Type B pancreatic cell (in vitro differentiated cells): Measurements from ENCODE around the gene AFF3. TPM values are rescaled to one million over a fixed set of nuclear protein-coding genes. Genes with fewer than 3 reads are reported as not detected.

ENCODE experiments used
- DNase-seq: peaks from one replicate; pipeline ENCODE4 v3.0.0; 2021; ENCODE audit warnings: mixed read lengths; ENCODE audit not compliant: unreplicated experiment; ENCODE audit errors: extremely low spot score
- H3K27ac Mint-ChIP-seq: 2 replicates; pipeline ENCODE4 v1.8.0; 2021; ENCODE audit warnings: mild to moderate bottlenecking, mixed read lengths
- H3K27me3 Mint-ChIP-seq: 2 replicates; pipeline ENCODE4 v1.8.0; 2021; ENCODE audit warnings: mixed read lengths
- H3K36me3 Mint-ChIP-seq: 2 replicates; pipeline ENCODE4 v1.8.0; 2021; ENCODE audit warnings: mixed read lengths
- H3K4me1 Mint-ChIP-seq: one replicate; pipeline ENCODE4 v1.8.0; 2021; ENCODE audit warnings: mixed read lengths; ENCODE audit not compliant: unreplicated experiment
- H3K4me3 Mint-ChIP-seq: 2 replicates; pipeline ENCODE4 v1.8.0; 2021; ENCODE audit warnings: mild to moderate bottlenecking, mixed read lengths
- H3K9me3 Mint-ChIP-seq: 2 replicates; pipeline ENCODE4 v1.8.0; 2021; ENCODE audit warnings: mixed read lengths
- CTCF ChIP-seq: fragments of 200-600 bp; sonication (generic); conservative IDR thresholded peaks from 2 replicates; pipeline ENCODE4 v1.5.0; 2021; ENCODE audit warnings: antibody characterized with exemption, mild to moderate bottlenecking
- total RNA-seq: library from RNA; stranded (reverse); gene quantifications from 2 replicates; pipeline ENCODE4 v1.2.1, GENCODE V29; 2021; ENCODE audit warnings: low replicate concordance

Gene AFF3
- total RNA-seq, 1 donor from 2014 or later = 29.2 TPM

GRCh38 chr2:99805930-99806476 is 336.4 kb downstream of the AFF3 start:
- H3K27ac Mint-ChIP-seq = no peak overlapping the region
- TF ChIP-seq CTCF = no peak

DNA sequence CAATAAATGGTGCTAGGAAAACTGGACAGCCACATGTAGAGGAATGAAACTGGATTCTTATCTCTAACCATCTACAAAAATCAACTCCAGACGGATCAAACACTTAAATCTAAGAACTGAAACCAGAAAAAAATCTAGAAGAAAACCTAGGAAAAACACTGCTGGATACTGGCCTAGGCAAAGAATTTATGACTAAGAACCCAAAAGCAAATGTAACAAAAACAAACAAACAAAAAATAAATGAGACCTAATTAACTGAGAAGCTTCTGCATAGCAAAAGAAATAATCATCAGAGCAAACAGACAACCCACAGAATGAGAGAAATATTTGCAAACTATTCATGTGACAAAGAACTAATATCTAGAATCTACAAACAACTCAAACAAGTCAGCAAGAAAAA is 338.5 kb downstream of the AFF3 start:
- TF ChIP-seq CTCF = no peak
- no peak for DNase-seq
- Mint-ChIP-seq H3K4me3 (no peak overlapping the region), H3K36me3 (no peaks in the 10 kb centered on the region), H3K27me3 (peaks cover 15% of the 10 kb centered on the region), H3K27ac (no peak overlapping the region), H3K9me3 (peaks cover 12% of the 10 kb centered on the region), H3K4me1 (peaks cover 11% of the 10 kb centered on the region)

More at GRCh38 chr2:99805930-99806476, 336.4 kb downstream of the AFF3 start:
- H3K27me3 Mint-ChIP-seq = peaks cover 27% of the 10 kb centered on the region
- DNase-seq = no peak
- no peaks in the 10 kb centered on the region for H3K36me3 Mint-ChIP-seq
- H3K4me1 Mint-ChIP-seq = peaks cover 13% of the 10 kb centered on the region
- H3K4me3 Mint-ChIP-seq = no peak overlapping the region
- H3K9me3 Mint-ChIP-seq = peaks cover 12% of the 10 kb centered on the region

DNA sequence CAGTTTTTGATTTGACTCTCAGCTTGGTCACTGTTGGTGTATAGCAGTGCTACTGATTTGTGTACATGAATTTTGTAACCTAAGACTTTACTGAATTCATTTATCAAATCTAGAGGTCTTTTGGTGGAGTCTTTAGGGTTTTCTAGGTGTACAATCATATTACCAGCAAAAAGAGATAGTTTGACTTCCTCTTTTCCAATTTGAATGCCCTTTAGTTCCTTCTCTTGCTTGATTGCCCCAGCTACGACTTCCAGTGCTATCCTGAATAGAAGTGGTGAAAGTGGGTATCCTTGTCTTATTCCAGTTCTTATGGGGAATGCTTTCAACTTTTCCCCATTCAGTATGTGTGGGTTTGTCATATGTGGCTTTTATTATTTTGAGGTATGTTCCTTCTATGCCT is 339.7 kb downstream of the AFF3 start:
- Mint-ChIP-seq H3K9me3 (peaks cover 16% of the 10 kb centered on the region), H3K27me3 (peaks cover 7% of the 10 kb centered on the region), H3K36me3 (no peaks in the 10 kb centered on the region), H3K4me1 (peaks cover 6% of the 10 kb centered on the region), H3K27ac (no peak overlapping the region), H3K4me3 (no peak overlapping the region)
- no peak for DNase-seq
- no peak for TF ChIP-seq CTCF

DNA sequence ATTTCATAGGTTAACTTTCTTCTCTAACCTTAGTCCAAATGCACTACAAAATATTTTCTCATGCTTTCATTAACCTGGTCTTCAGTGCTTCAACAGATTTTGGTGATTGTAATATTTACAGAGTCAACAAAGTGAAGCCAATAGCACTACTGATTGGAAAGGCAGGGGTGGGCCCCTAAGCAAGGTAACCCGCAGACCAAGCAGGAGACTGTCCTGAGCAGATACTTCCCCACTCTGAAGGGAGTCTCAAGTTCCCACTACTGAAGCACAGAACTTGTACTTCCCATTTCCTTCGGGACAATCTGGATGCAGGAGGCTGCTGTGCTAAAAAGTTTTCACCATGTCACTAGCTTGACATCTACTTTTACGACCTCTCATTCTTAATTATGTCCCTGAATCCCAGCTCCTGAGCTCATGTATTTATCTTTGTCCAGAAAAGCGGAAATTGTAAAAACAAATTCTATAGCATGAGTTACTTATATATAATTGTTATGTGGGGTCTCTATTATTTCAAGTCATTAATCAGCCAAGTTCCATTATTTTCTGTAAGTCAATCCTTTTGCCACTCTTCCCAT is 341.0 kb downstream of the AFF3 start:
- Mint-ChIP-seq H3K4me1 (peaks cover 6% of the 10 kb centered on the region), H3K4me3 (no peak overlapping the region), H3K9me3 (peaks cover 29% of the 10 kb centered on the region), H3K27ac (no peak overlapping the region), H3K36me3 (no peaks in the 10 kb centered on the region), H3K27me3 (peaks cover 3% of the 10 kb centered on the region)
- TF ChIP-seq CTCF = no peak
- DNase-seq = no peak

GRCh38 chr2:99797475-99797874 is 344.9 kb downstream of the AFF3 start:
- Mint-ChIP-seq H3K9me3 (peaks cover 18% of the 10 kb centered on the region), H3K36me3 (no peaks in the 10 kb centered on the region), H3K4me1 (peaks cover 6% of the 10 kb centered on the region), H3K27ac (no peak overlapping the region), H3K4me3 (no peak overlapping the region), H3K27me3 (no peaks in the 10 kb centered on the region)
- no peak for TF ChIP-seq CTCF
- DNase-seq = no peak

GRCh38 chr2:99794414-99794813 is 348.0 kb downstream of the AFF3 start:
- Mint-ChIP-seq H3K27ac (no peak overlapping the region), H3K27me3 (no peaks in the 10 kb centered on the region), H3K9me3 (peaks cover 18% of the 10 kb centered on the region), H3K4me3 (no peak overlapping the region), H3K36me3 (no peaks in the 10 kb centered on the region), H3K4me1 (no peaks in the 10 kb centered on the region)
- TF ChIP-seq CTCF = no peak
- no peak for DNase-seq
